Nephron progenitor cell (in vitro differentiated cells): Measurements from ENCODE around the gene CCDC92.
A peak's percentile ranks its signal among the peaks of the same experiment; 100 is the strongest.

Experiments
- DNase-seq: peaks from one replicate; pipeline ENCODE4 v3.0.0; 2021
- H3K27ac Mint-ChIP-seq: 2 replicates; pipeline ENCODE4 v1.8.0; 2021; ENCODE audit warnings: mild to moderate bottlenecking, moderate library complexity, mixed read lengths
- H3K27me3 Mint-ChIP-seq: 2 replicates; pipeline ENCODE4 v1.8.0; 2021; ENCODE audit warnings: mild to moderate bottlenecking, low read depth, mixed read lengths; ENCODE audit not compliant: poor library complexity
- H3K36me3 Mint-ChIP-seq: 2 replicates; pipeline ENCODE4 v1.8.0; 2021; ENCODE audit warnings: low read depth, mixed read lengths
- H3K4me1 Mint-ChIP-seq: 2 replicates; pipeline ENCODE4 v1.8.0; 2021; ENCODE audit warnings: mixed read lengths
- H3K4me3 Mint-ChIP-seq: 2 replicates; pipeline ENCODE4 v1.8.0; 2021; ENCODE audit warnings: mild to moderate bottlenecking, moderate library complexity, mixed read lengths
- H3K9me3 Mint-ChIP-seq: 2 replicates; pipeline ENCODE4 v1.8.0; 2021; ENCODE audit warnings: mild to moderate bottlenecking, moderate library complexity, mixed read lengths
- CTCF ChIP-seq: fragments of 200-600 bp; sonication (generic); IDR thresholded peaks from 2 replicates; pipeline ENCODE4 v1.5.0; 2021; ENCODE audit warnings: antibody characterized with exemption

Gene CCDC92

GRCh38 chr12:123989753-123990152, 17.1 kb upstream of the CCDC92 start:
- H3K36me3 Mint-ChIP-seq: peaks cover 47% of the 10 kb centered on the region
- H3K4me3 Mint-ChIP-seq: no peak overlapping the region
- H3K27me3 Mint-ChIP-seq: no peaks in the 10 kb centered on the region
- no peaks in the 10 kb centered on the region for H3K9me3 Mint-ChIP-seq
- DNase-seq: no peak
- peaks cover 53% of the 10 kb centered on the region for H3K4me1 Mint-ChIP-seq
- peak overlapping the region; percentile 20 for H3K27ac Mint-ChIP-seq
- no peak for TF ChIP-seq CTCF

GRCh38 chr12:123989168-123989567, 16.5 kb upstream of the CCDC92 start:
- no peak overlapping the region for H3K4me3 Mint-ChIP-seq
- peaks cover 56% of the 10 kb centered on the region for H3K4me1 Mint-ChIP-seq
- peaks cover 43% of the 10 kb centered on the region for H3K36me3 Mint-ChIP-seq
- H3K27ac Mint-ChIP-seq: no peak overlapping the region
- TF ChIP-seq CTCF: no peak
- no peaks in the 10 kb centered on the region for H3K27me3 Mint-ChIP-seq
- no peak for DNase-seq
- no peaks in the 10 kb centered on the region for H3K9me3 Mint-ChIP-seq

DNA sequence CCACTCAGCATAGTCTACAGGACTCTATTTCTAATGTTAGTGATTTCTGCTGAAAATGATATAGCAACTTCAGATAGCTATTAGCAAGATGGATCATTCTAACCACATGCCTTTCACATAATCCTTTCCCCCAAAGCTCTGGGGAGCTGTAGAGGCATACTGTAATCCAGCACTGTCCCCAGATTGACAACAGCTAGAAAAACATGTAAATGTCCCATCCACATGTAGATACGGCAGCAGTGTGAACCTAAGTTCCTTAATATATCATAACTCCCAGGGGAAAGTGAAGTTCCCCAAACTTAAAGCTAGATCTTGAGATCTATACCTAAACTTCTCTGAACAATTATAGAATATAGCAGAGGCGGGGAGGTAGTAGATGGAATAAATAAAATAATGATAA, 14.4 kb upstream of the CCDC92 start:
- DNase-seq: no peak
- Mint-ChIP-seq H3K27ac (no peak overlapping the region), H3K27me3 (no peaks in the 10 kb centered on the region), H3K36me3 (peaks cover 29% of the 10 kb centered on the region), H3K9me3 (no peaks in the 10 kb centered on the region), H3K4me1 (peaks cover 71% of the 10 kb centered on the region), H3K4me3 (no peak overlapping the region)
- no peak for TF ChIP-seq CTCF

GRCh38 chr12:123986374-123986965, 13.8 kb upstream of the CCDC92 start:
- Mint-ChIP-seq H3K27ac (peak overlapping the region; percentile 49), H3K4me1 (peaks cover 76% of the 10 kb centered on the region), H3K27me3 (no peaks in the 10 kb centered on the region), H3K36me3 (peaks cover 26% of the 10 kb centered on the region), H3K9me3 (no peaks in the 10 kb centered on the region), H3K4me3 (no peak overlapping the region)
- DNase-seq: no peak
- no peak for TF ChIP-seq CTCF

DNA sequence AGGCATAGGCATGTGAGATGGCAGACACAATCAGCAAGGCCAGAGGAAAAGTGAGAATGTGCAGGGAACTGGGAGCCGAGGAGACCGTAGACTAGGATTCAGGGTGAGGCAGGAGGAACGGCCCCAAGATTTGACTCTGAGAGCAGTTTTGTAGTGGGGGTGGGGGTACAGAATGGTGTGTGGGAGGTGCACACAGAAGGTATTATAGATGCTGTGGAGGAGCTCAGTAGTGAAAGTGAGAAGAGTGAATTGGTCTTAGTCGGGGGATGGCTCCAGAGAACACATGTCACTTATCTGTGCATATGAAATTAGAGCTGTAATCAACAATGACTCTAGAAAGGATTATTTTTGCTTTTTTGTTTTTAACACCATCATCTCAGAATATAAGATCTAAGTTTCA, 12.3 kb upstream of the CCDC92 start:
- Mint-ChIP-seq H3K27ac (peak overlapping the region; percentile 30), H3K27me3 (no peaks in the 10 kb centered on the region), H3K4me1 (peaks cover 75% of the 10 kb centered on the region), H3K4me3 (no peak overlapping the region), H3K36me3 (peaks cover 26% of the 10 kb centered on the region), H3K9me3 (no peaks in the 10 kb centered on the region)
- DNase-seq: no peak
- TF ChIP-seq CTCF: no peak

DNA sequence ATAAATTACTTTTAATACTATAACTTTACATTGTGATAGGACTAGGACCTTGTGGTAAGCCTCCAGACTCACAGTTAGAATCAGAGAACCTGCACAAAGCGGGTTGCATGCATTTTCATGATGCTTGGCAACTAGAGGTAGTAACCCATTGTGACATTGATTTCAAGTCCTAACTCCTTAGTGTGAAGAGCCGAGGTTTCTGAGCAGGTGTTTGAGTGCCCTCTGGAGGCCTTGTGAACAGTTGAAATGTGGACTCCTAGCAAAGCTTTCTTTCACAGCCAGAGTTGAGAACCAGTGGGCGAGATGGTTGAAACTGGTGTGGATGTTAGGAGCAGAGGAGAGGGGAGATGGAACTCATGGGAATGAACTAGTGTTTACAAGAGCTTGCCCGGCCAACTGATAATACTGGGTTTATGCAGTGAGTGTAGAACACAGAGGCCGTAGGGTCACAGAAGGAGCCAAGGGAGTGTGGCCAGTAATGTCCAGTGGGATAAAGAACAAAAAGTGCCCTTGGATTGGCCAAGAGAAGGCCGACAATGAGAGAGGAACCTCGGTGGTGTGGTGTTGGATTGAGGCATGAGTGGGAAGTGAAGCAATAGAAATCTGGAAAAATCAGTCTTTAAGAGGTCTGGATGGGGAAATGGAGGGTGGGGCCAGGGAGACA, 11.3 kb upstream of the CCDC92 start:
- DNase-seq: peak; percentile 20
- Mint-ChIP-seq H3K27me3 (no peaks in the 10 kb centered on the region), H3K9me3 (no peaks in the 10 kb centered on the region), H3K27ac (no peak overlapping the region), H3K4me3 (peak overlapping the region; percentile 17), H3K4me1 (peaks cover 65% of the 10 kb centered on the region), H3K36me3 (peaks cover 32% of the 10 kb centered on the region)
- peak; percentile 48 for TF ChIP-seq CTCF
